Esophagus (tissue), 2 donors: ENCODE results near the gene NUBPL. TPM values are rescaled to one million over a fixed set of nuclear protein-coding genes. Genes with fewer than 3 reads are reported as not detected.
"Not testable (repeated sequence)": the region's sequence is repeated elsewhere in the genome, so short reads cannot be mapped to it uniquely, and the experiment has no call there.

Experiments used
- H3K27ac ChIP-seq, 2 donors: one replicate each; pipeline ENCODE4 v1.5.1; 2013; ENCODE audit warnings: low read depth in 2 of 2, mild to moderate bottlenecking in 2 of 2, inconsistent platforms in 1 of 2, low read length in 1 of 2, moderate library complexity in 1 of 2
- H3K27me3 ChIP-seq, 2 donors: one replicate each; pipeline ENCODE4 v1.6.1; 2013; ENCODE audit warnings: low read length in 2 of 2, control low read depth in 1 of 2, mild to moderate bottlenecking in 1 of 2; ENCODE audit not compliant: insufficient read depth in 2 of 2, control insufficient read depth in 1 of 2
- H3K36me3 ChIP-seq, 2 donors: one replicate each; pipeline ENCODE4 v1.6.1; 2013; ENCODE audit warnings: low read length in 1 of 2; ENCODE audit not compliant: control insufficient read depth in 2 of 2, insufficient read depth in 2 of 2
- H3K4me1 ChIP-seq, 2 donors: one replicate each; pipeline ENCODE4 v1.6.1; 2013; ENCODE audit warnings: low read length in 1 of 2; ENCODE audit not compliant: control insufficient read depth in 2 of 2, insufficient read depth in 2 of 2
- H3K4me3 ChIP-seq, 2 donors: one replicate each; pipeline ENCODE4 v1.5.1; 2013; ENCODE audit warnings: low read length in 2 of 2, mild to moderate bottlenecking in 2 of 2, low read depth in 1 of 2, moderate library complexity in 1 of 2
- H3K9me3 ChIP-seq, 2 donors: one replicate each; pipeline ENCODE4 v1.6.1; 2013; ENCODE audit warnings: mild to moderate bottlenecking in 2 of 2, low read depth in 1 of 2, low read length in 1 of 2, moderate library complexity in 1 of 2; ENCODE audit not compliant: control insufficient read depth in 2 of 2, insufficient read depth in 1 of 2
- WGBS, 2 donors: extraction: QIAGEN DNeasy Blood & Tissue Kit; methylation state at CpG; one replicate each; pipeline ENCODE4 v1.1.7; 2013; 5-methylcytosine and 5-hydroxymethylcytosine counted together
- polyA plus RNA-seq, 2 donors: library from polyadenylated mRNA; stranded (reverse); fragments of 200-250 nt; gene quantifications; one replicate each; pipeline ENCODE4 v1.2.3, GENCODE V29; 2013
- donor health status: healthy with polysubstance abuse.
- donor health status: Bipolar disorder and iron deficiency.

Gene NUBPL
- polyA plus RNA-seq, 2 donors = 1.7 to 3.2 TPM

- no peaks in the 10 kb centered on the region for H3K9me3 ChIP-seq
- no peaks in the 10 kb centered on the region for H3K36me3 ChIP-seq
- H3K4me1 ChIP-seq = no peaks in the 10 kb centered on the region
- no peak overlapping the region for H3K27ac ChIP-seq
- no peaks in the 10 kb centered on the region for H3K27me3 ChIP-seq
- no peak overlapping the region for H3K4me3 ChIP-seq
- WGBS, 2 donors = 95 to 96% methylated on average over 2 of the region's 2 CpGs
Measured at GRCh38 chr14:31774567-31774966, 213.4 kb downstream of the NUBPL start.

GRCh38 chr14:31777312-31777711 is 216.1 kb downstream of the NUBPL start:
- no peak overlapping the region for H3K27ac ChIP-seq
- H3K9me3 ChIP-seq = no peaks in the 10 kb centered on the region
- H3K36me3 ChIP-seq = no peaks in the 10 kb centered on the region
- H3K4me3 ChIP-seq = no peak overlapping the region
- H3K27me3 ChIP-seq = no peaks in the 10 kb centered on the region
- WGBS, 2 donors = 83% methylated on average over 4 of the region's 4 CpGs
- H3K4me1 ChIP-seq = no peaks in the 10 kb centered on the region

- 98 to 100% methylated on average over 1 of the region's 1 CpG for WGBS, 2 donors
- Histone ChIP-seq H3K4me3 (no peak overlapping the region), H3K36me3 (no peaks in the 10 kb centered on the region), H3K27me3 (no peaks in the 10 kb centered on the region), H3K27ac (no peak overlapping the region), H3K9me3 (no peaks in the 10 kb centered on the region), H3K4me1 (no peaks in the 10 kb centered on the region)
Measured at GRCh38 chr14:31781578-31781977, 220.4 kb downstream of the NUBPL start.

GRCh38 chr14:31785574-31785973 is 224.4 kb downstream of the NUBPL start:
- WGBS, 2 donors = 56% methylated on average over 1 of the region's 1 CpG
- Histone ChIP-seq H3K27me3 (no peaks in the 10 kb centered on the region), H3K4me1 (no peaks in the 10 kb centered on the region), H3K9me3 (no peaks in the 10 kb centered on the region), H3K36me3 (no peaks in the 10 kb centered on the region), H3K27ac (no peak overlapping the region), H3K4me3 (no peak overlapping the region)

- 83 to 85% methylated on average over 3 of the region's 3 CpGs for WGBS, 2 donors
Measured at GRCh38 chr14:31787377-31787776, 226.2 kb downstream of the NUBPL start.

GRCh38 chr14:31788340-31788739 is 227.1 kb downstream of the NUBPL start:
- no peak overlapping the region for H3K4me3 ChIP-seq
- H3K36me3 ChIP-seq = no peaks in the 10 kb centered on the region
- no peaks in the 10 kb centered on the region for H3K27me3 ChIP-seq
- WGBS, 2 donors = 87 to 97% methylated on average over 1 of the region's 1 CpG
- H3K27ac ChIP-seq = no peak overlapping the region
- no peaks in the 10 kb centered on the region for H3K9me3 ChIP-seq
- no peaks in the 10 kb centered on the region for H3K4me1 ChIP-seq

More at GRCh38 chr14:31787377-31787776, 226.2 kb downstream of the NUBPL start:
- Histone ChIP-seq H3K27me3 (no peaks in the 10 kb centered on the region), H3K4me3 (no peak overlapping the region), H3K36me3 (no peaks in the 10 kb centered on the region), H3K27ac (no peak overlapping the region), H3K4me1 (no peaks in the 10 kb centered on the region), H3K9me3 (no peaks in the 10 kb centered on the region)

- Histone ChIP-seq H3K4me3 (no peak overlapping the region), H3K27ac (no peak overlapping the region), H3K4me1 (no peaks in the 10 kb centered on the region), H3K9me3 (no peaks in the 10 kb centered on the region), H3K27me3 (no peaks in the 10 kb centered on the region), H3K36me3 (no peaks in the 10 kb centered on the region)
Measured at GRCh38 chr14:31792726-31793125, 231.5 kb downstream of the NUBPL start.

GRCh38 chr14:31797946-31798345 is 236.7 kb downstream of the NUBPL start:
- not testable (repeated sequence) for H3K4me1 ChIP-seq, H3K9me3 ChIP-seq, H3K27ac ChIP-seq, H3K4me3 ChIP-seq, H3K27me3 ChIP-seq, H3K36me3 ChIP-seq
- WGBS, 2 donors = 93 to 97% methylated on average over 3 of the region's 3 CpGs

GRCh38 chr14:31802838-31803237 is 241.6 kb downstream of the NUBPL start:
- H3K4me3 ChIP-seq = no peak overlapping the region

GRCh38 chr14:31806249-31806648 is 245.0 kb downstream of the NUBPL start:
- Histone ChIP-seq H3K27me3 (no peaks in the 10 kb centered on the region), H3K4me3 (no peak overlapping the region), H3K27ac (no peak overlapping the region), H3K36me3 (no peaks in the 10 kb centered on the region), H3K4me1 (no peaks in the 10 kb centered on the region), H3K9me3 (no peaks in the 10 kb centered on the region)

More at GRCh38 chr14:31802838-31803237, 241.6 kb downstream of the NUBPL start:
- Histone ChIP-seq H3K36me3 (no peaks in the 10 kb centered on the region), H3K27ac (no peak overlapping the region), H3K4me1 (no peaks in the 10 kb centered on the region), H3K27me3 (no peaks in the 10 kb centered on the region), H3K9me3 (no peaks in the 10 kb centered on the region)
